NCI-H446 treated with DMSO at 0.1 percent for 48 hours (cell line): Measurements from ENCODE around the gene GIT1.
"Not testable (repeated sequence)": the region's sequence is repeated elsewhere in the genome, so short reads cannot be mapped to it uniquely, and the experiment has no call there.

Source experiments
- DNase-seq: peaks from one replicate; lab custom pipeline; 2025; lab: John Stamatoyannopoulos, UW

The GIT1 gene

DNA sequence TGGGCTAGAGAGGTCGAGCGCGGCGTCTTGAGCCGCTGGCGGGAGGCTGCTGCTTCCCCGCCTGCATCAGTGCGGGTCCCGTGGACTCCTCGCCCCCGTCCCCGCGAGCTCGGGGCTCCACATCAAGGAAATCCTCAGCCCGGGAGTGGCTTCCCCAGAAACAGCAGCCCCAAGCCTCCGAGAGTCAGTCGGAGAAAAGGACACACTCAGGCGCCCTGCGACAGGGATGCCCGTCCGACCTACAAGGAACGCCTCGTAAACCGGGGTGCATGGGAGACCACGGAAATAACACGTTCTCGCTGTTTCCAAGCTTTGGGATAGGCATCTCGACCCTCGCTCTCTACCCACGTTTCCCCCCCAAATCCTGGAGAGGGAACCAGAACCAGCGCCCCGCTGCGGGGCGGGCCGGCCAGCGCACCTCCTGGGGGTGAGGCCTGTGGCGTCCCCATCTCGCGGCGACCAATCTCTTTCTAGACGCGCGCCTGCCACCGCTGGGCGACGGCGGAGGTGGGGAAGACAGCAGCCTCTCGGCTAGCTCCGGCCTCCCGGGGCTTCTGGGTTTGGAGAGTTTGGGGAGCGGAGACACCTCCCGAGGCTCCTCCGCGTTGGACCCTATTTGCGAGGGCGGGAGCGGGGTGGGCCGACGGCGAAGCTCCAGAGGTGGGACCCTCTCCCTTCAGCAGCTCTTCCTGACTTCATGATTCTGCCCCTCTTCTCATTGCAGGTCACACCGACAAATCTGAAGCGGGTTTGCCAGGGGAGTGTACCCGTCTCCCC is 21.7 kb downstream of the GIT1 start:
- no peak for DNase-seq

DNA sequence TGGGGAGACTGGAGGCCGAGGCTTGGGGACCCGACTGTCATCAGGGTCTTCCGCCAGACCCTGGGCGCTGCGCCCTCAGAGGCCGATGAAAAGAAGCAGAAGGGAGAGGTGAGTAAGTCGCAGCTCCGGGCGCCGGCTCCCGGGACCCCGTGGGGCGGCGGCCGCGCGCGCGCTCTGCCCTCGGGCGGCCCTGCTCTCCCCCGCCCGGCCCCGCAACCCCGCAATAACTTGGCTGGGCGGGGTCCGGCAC is 22.2 kb downstream of the GIT1 start:
- DNase-seq = no peak

DNA sequence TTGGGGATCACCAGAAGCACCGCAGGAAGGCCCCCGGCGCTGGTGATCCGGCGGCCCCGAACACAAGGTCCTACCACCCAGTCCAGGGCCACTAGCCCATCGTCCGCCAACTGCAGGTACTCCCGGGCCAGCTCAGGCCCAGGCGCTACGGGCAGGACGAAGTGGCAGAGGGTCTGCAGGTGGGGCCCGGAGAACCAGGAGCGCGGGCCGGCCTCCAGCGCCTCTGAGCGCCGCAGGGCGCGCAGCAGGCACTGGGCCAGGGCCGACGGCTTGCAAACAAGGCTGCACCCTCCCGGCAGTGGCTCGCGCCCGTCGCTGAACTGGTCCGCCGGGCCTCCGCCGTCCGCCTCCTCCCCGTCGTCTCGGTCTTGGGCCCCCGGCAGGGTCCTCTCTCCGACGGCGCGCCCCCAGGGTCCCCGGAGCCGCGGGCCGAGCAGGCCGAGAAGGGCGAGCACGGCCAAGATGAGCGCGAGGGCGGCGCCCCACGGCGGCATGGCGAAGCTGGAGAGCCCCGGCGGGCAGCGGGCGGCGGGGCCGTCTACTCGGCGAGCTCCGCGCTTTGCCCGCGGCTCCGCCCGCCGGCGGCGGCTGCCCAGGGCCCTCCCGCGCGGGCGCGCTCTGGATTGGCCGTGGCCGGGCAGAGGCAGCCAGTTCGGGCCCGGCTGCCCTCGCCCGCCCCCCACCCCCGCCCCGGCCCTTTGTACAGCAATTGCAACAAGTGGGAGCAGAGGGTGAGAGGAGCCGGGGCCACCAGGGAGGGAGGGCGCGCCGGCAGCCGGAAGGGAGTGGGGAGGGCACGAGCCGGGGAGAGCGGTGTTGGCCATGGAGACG is 22.8 kb downstream of the GIT1 start, which contains the start of gene ABHD15:
TSS of gene ABHD15 (minus strand) at position 565 of the 831 bp plus-strand sequence. CDS start at position 494, 71 bp downstream.
- no peak for DNase-seq

DNA sequence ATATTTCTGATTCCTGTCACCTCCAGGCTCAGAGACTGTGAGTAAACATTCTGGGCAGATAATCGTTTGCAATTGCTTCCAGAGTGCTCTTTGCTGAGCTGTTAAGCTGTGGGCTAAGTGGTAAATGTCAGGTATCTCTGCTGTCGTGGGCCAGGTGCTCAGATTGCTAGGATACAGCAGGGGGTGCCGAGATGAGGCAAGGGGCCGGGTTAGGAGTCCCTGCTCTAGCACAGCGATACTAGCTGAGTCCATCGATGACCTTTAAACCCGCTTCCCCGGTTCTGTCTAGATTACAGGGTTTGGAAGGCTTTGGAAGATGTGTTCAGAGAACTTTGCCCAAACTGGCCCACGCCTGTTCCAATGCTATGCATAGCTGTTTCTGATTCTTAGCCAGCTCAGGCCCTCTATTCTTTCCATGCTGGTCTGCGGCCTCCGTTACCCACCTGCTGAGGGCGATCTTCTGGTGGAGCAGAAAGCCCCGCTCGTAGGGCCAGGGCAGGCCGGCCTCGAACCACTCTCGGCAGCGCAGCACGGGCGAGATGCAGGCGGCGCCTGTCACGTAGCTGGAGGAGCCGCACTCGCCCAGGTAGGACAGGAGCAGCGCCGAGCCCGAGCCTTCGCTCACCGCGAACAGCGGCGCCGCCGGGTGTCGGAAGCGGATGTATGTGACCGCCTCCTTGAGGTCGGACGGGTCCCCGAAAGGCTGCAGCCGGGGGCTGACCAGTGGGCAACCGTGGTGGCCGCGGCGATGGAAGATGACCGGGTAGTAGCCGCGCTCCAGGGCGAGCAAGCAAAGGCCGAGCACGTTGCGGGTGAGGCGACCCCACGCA is 23.6 kb downstream of the GIT1 start:
- no peak for DNase-seq

DNA sequence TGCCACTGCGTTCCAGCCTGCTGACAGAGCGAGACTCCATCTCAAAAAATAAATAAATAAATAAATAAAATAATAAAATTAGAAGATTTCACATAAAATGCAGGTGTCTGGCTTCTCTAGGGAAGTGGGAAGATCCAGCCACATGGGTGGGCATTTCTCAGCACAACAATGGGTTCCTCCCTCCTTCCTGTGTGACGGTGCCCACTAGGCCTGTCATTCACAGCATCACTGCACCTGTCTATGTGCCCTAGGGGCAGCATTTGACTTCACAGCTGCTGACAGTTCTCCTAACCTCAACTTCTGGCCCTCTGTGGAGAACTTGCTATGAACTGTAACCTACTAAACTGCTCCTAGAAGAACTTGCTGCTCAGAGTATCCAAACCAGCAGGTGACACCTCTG is 25.6 kb downstream of the GIT1 start:
- no peak for DNase-seq

DNA sequence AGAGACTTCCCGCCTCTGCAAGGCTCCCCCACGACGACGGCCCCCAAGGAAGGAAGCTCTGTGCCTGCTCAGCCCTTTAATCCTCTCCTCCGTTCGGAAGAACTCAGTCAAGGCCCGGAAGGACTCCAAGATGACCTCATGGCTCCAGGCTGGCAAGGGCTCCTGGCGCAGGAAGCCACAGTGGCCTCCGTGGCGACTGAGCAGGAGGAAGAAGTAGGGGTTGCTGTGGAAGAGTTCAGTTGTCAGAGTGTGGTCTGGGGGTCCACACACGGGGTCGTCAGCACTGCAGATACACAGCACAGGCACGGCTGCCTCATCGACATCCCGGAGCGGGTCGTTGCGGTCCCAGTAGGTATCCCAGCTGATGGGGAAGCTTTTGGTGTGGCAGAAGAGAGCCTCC is 26.8 kb downstream of the GIT1 start:
- DNase-seq = no peak

DNA sequence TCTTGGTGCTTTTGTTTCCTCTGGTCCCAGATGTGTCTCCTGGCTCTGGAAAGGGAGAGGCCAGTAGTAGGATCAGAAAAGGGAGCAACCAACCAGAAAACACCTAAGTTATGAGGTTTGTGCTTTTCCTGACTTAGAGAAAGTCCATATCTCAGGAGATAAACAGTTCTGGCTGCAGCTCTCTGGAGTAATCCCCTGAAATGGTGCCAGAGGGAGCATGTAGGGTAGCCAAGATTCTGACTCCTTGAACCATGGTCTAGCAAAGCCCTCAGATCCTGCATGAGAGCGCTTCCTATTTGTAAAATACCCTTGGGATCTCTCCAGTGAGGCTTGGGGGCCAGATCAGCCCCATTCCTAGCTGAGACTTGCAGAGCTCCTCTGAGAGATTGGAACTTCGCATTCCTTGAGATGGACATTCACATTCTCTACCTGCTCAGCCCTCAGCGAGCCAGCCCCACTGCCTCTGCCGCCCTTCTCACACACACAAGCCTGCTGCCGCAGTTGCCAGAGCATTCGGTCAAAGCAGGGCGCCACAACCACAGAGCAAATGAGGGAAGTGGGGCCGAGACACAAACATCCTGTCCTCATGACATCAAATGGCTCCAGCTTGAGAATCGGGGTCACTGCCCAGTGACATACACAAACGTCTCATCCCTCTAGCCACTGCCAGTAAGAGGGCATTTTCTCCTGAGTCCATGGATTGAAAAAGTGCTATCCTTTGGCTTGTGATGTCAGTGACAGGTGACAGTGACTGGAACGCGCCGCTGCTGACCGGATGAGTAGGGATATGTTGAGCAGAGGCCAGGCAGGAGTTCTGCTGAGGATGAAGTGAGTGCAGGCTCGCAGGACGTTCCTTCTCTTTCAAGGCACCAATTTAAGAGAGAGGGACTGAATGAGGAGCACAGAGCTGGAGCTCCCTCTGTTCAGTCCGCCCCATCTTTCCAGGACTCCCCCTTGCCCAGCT is 27.6 kb downstream of the GIT1 start:
- DNase-seq = no peak

DNA sequence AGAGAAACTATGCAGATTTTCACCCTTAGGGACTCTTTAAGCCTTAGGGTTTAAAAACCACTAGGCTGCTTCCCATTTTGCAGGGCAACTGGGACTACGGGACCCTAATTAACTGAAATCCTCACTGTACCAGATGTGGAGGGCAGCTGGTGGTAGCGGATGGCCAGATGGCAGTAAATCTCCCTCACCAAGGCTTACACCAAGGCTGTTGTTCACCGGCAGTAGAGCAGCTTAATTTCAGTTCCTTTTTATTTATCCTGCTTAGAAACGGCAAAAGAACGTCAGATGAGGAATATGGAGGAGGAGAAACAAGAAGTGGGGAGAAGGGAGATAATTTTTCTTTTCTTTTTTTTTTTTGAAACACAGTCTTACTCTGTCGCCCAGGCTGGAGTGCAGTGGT is 29.1 kb downstream of the GIT1 start:
- DNase-seq = no peak

DNA sequence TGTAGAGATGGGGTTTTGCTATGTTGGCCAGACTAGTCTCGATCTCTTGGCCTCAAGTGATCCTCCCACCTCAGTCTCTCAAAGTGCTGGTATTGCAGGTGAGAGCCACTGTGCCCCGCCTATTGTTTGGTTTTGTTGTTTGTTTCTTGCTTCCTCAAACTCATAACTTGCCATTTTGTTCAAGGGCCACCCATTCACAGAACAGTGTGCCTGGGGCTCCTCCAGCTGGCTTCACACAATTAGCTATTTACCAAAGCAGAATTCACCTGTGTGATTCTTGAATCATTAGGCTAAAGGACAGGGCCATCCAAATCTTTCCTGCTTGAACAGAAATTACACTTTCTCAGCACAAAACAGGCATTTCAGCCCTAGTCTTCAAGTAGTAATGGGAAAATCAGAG is 29.8 kb downstream of the GIT1 start:
- no peak for DNase-seq

DNA sequence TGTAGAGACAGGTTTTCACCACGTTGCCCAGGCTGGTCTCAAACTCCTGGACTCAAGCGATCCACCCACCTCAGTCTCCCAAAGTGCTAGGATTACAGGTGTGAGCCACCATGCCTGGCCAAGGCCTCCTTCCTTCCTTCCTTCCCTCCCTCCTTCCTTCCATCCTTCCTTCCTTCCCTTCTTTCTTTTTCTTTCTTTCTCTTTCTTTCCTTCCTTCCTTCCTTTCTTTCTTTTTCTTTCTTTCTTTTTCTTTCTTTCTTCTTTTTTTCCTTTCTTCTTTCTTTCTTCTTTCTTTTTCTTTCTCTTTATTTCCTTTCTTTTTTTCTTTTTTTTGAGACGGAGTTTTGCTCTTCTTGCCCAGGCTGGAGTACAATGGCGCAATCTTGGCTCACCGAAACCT is 31.3 kb downstream of the GIT1 start:
- DNase-seq = not testable (repeated sequence)

DNA sequence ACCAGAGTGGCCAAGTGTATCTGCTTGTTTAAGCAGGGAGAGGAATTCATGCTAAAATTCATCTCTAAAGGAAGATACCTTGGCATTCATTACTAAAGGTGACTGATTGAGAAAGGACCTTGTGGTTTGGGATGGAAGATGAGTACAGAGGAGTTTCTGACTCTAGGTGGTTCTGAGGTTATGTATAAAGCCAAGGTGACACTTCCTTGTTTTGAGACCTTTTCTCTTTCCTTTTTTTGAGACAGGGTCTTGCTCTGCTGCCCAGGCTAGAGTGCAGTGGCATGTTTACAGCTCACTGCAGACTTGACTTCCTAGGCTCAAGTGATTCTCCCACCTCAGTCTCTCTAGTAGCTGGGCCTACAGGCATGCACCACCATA is 31.7 kb downstream of the GIT1 start:
- DNase-seq = no peak

DNA sequence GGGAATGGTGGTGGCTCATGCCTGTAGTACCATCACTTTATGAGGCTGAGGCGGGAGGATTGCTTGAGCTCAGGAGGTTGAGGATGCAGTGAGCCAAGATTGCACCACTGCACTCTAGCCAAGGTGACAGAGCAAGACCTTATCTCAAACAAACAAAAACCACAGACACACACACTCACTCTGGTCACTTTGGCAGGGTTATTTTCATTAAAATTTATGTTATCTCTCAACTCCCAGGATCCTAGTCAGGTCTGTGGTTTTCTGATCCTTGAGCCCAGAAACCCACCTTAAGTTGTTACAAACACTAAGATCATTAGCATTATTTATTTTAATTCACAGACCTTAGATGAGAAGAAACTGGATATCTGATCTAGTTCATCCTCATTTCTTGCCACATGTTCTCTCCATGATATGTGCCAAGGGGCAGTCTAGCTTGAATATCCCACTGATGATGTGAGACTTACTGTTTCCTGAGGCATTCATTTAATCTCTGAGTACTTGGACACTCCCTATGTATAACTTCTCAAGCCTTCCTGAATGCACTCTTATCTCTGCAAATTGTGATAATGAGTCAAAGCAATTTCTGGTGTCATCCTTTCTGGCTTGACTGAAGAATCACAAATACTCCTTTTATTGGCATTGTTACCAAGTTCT is 32.2 kb downstream of the GIT1 start:
- DNase-seq = no peak

DNA sequence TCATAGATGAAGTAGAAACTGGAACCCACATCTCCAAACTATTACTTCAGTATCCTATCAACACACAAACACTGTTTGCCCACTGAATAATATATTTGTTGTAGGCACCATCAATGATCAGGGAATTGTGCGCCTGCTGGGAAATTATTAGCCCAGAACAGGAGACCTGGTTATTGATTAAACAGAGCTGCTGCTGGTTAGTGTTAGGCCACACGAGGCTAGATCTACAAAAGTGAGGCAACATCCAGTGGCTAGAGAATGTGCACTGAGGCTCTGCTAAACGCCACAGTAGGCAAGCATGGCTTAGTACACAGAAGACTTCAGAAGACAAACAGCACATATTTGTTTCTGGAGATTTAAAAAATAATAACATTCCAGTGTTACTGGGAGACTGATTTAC is 33.6 kb downstream of the GIT1 start:
- no peak for DNase-seq

DNA sequence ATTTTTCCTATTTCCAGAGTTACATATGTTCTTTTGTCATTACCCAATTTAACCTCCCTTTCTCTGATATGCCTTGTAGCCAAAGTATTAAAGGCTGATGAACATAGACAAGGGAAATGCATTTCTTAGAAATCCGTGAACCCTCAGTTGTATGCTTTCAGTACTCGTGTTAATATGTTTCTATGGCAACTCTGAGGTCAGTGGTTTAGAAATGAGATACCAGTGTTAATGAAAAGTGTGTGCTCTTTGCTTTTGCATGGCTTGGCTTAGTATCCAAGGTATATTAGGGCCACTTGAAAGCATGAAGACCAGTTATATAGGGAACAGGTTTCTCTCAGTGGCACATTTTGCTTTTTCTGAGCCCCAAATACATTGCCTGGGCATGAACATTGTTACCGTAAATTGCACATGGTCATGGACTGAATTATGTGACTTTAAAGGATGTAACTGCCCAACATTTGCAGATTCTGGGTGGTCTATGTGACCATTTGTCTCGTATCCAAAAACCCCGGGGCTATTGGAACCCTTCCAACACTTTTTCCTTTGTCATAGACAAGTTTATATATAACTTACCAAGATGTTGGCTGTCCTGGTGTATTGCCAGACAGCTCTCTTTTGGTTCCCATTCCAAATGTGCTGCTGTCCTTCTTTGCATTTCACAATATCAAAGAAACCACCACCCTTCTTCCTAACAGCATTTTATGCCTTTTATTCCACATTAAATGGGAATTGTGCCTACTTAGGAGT is 40.1 kb downstream of the GIT1 start:
- no peak for DNase-seq

DNA sequence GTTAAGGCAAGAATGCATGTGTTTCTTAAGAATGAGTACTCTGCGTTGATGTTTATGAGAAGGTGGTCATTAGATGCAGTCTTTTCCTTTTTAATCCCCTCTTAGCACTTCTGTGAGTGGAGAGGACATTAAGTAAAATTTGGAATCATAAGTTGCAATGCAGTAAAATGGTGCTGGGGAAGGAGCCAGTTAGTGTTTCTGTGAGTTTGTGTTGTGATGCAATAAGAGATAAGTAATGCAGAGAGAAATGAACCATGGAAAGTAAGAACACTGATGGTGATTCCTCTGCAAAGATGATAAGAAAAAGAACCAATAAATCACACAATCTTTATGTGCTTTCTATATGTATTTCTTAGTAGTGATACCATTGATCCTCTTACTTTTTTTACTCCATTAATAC is 42.6 kb downstream of the GIT1 start:
- no peak for DNase-seq

DNA sequence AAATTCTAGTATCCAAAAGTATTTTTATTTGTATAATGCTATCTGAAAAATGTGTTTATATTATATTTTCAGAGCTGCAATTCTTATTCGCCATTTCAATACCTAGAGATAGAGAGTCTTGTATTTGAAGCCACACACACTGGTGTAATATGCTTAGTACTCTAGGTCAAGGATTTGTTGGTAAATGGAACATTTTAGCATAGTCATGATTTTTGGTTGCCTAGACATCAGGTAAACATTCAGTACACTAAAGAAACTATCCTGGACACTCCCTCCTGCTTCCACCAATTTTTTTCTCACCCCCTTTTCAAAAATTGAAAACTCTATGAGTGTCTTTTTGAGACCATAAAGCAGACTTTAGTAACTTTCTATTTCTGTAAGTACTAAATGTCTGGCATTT is 43.4 kb downstream of the GIT1 start:
- DNase-seq = no peak

DNA sequence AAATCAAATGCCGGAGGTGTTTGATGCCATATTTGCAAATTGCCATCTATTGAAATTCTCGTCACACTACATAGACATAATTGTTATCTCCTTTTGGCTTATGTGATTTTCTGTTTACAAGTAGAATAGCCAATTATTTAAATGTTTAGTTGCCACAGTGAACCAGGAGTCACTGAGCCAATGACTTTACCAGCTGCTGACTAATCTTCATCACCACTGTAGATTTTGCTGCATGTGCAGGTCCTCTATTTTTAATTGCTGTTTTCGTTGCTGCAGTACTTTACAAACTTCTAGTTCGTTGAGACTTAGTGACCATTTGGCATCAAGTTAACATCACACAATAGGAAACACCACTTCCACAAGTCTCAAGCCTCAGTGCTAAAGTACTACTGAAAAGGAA is 45.4 kb downstream of the GIT1 start:
- no peak for DNase-seq

DNA sequence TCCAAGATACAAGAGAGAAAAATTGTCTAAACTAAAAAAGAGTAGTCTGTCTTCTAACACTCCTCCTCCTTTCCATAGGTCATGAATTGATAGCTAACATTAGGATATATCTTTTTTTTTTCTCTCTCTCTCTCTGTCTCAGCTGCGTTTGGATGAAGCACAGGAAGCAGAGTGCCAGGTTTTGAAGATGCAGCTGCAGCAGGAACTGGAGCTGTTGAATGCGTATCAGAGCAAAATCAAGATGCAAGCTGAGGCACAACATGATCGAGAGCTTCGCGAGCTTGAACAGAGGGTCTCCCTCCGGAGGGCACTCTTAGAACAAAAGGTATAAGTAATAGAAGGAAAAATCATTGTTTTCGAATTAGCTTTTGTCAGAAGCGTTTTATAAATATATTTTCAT is 55.5 kb downstream of the GIT1 start:
- DNase-seq = no peak

DNA sequence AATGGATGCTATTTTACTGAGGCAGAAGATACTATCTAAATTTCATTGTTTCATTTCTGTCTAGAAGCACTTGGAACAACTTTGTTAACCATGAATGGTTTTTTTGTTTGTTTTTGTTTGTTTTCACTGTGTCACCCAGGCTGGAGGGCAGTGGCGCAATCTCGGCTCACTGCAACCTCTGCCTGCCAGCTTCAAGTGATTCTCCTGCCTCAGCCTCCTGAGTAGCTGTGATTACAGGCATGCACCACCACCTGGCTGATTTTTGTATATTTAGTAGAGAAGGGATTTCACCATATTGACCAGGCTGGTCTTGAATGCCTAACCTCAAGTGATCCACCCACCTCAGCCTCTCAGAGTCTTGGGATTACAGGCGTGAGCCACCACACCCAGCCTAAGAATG is 63.1 kb downstream of the GIT1 start:
- no peak for DNase-seq

DNA sequence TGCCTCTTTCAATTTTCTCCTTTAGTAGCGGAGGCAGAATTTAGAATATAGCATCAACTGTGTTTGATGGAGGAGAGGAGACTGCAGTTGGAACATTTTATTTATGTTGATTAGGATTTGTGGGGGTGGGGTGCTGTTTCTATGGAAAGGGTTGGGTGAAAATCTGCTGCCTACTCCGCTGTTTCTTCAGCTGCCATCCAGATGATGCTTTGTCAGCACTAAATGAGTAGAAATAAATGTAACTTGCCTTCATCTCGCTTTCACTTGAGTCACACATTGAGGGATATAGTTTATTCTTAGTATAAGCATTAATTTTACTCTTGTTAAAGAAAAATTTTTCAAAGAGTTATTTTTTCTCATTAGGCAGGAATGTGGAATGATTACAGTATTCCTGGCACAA is 64.8 kb downstream of the GIT1 start:
- no peak for DNase-seq
